ENCODE measurements around the gene LATS1. TPM values are rescaled to one million over a fixed set of nuclear protein-coding genes. Genes with fewer than 3 reads are reported as not detected.

The LATS1 gene
- polyA plus RNA-seq = 10 to 100 TPM in 1 of 4 donors, 1 to 10 TPM in 3; 4.1 to 23.0 (median 7.3) TPM
- long read RNA-seq, donor 1, full-length matches to known transcripts = 5 of 5 reads
- long read RNA-seq, donor 1, partial matches to known transcripts = 0 of 5 reads
- long read RNA-seq, donor 1, other reads (novel, unspliced or antisense) = 0 of 5 reads
- long read RNA-seq, donor 2, partial matches to known transcripts = 0 of 2 reads
- long read RNA-seq, donor 2, other reads (novel, unspliced or antisense) = 0 of 2 reads
- long read RNA-seq, donor 3, partial matches to known transcripts = 0 of 1 reads
- long read RNA-seq, donor 3, other reads (novel, unspliced or antisense) = 0 of 1 reads
- long read RNA-seq, donor 4 = 0 reads
- long read RNA-seq, donor 5, partial matches to known transcripts = 0 of 1 reads
- long read RNA-seq, donor 5, other reads (novel, unspliced or antisense) = 0 of 1 reads
- long read RNA-seq, donor 6, full-length matches to known transcripts = 9 of 9 reads
- long read RNA-seq, donor 6, partial matches to known transcripts = 0 of 9 reads
- long read RNA-seq, donor 6, other reads (novel, unspliced or antisense) = 0 of 9 reads
- long read RNA-seq, donor 7, partial matches to known transcripts = 0 of 4 reads
- long read RNA-seq, donor 7, other reads (novel, unspliced or antisense) = 0 of 4 reads
- long read RNA-seq, donor 8, partial matches to known transcripts = 0 of 1 reads
- long read RNA-seq, donor 8, other reads (novel, unspliced or antisense) = 0 of 1 reads
- long read RNA-seq, donor 9, partial matches to known transcripts = 0 of 1 reads
- long read RNA-seq, donor 9, other reads (novel, unspliced or antisense) = 0 of 1 reads
- long read RNA-seq, donor 10, full-length matches to known transcripts = 4 of 4 reads
- long read RNA-seq, donor 10, partial matches to known transcripts = 0 of 4 reads
- long read RNA-seq, donor 10, other reads (novel, unspliced or antisense) = 0 of 4 reads

- no peak for FAIRE-seq
- 0% methylated on average over 63 to 82 of the region's 82 CpGs for WGBS, 3 donors
Observed at GRCh38 chr6:149717588-149718458, at the start of gene LATS1. TSS of gene LATS1 (minus strand) at chr6:149718101. CDS start at chr6:149702126, 15,975 bp downstream.

GRCh38 chr6:149766156-149766769, 48.4 kb upstream of the LATS1 start:
- Histone ChIP-seq H3K9me3 (ENCODE audit: control insufficient read depth in 2 of 2, insufficient read depth in 1 of 2, low read depth in 1 of 2, low read length in 1 of 2) (peaks cover 0 to 3% of the 10 kb centered on the region in 2 donors), H3K4me1 (ENCODE audit: control insufficient read depth in 3 of 3, insufficient read depth in 2 of 3, low read depth in 1 of 3, low read length in 2 of 3) (no peaks in the 10 kb centered on the region), H3K4me3 (ENCODE audit: low read depth in 1 of 3, low read length in 3 of 3) (no peak overlapping the region), H3K27me3 (ENCODE audit: control insufficient read depth in 3 of 3, insufficient read depth in 3 of 3, low read length in 3 of 3) (no peaks in the 10 kb centered on the region), H3K27ac (ENCODE audit: low read depth in 1 of 3, low read length in 2 of 3) (no peak overlapping the region), H3K36me3 (ENCODE audit: control insufficient read depth in 3 of 3, insufficient read depth in 2 of 3, low read depth in 1 of 3, low read length in 3 of 3) (peaks cover 0 to 28% (median 0%) of the 10 kb centered on the region in 3 donors)
- no peak for DNase-seq
- FAIRE-seq = no peak
- WGBS, 3 donors = 67 to 86% (median 75%) methylated on average over 3 of the region's 3 CpGs

More at GRCh38 chr6:149717588-149718458, at the start of gene LATS1:
- peak; percentile 77 to 95 for DNase-seq
- H3K27ac ChIP-seq (ENCODE audit: low read depth in 1 of 3, low read length in 2 of 3) = peak within 1 kb of the TSS; percentile 96 to 99 (median 97)
- no peaks in the 10 kb centered on the region for H3K27me3 ChIP-seq (ENCODE audit: control insufficient read depth in 3 of 3, insufficient read depth in 3 of 3, low read length in 3 of 3)
- H3K4me1 ChIP-seq (ENCODE audit: control insufficient read depth in 3 of 3, insufficient read depth in 2 of 3, low read depth in 1 of 3, low read length in 2 of 3) = peaks cover 0 to 5% (median 0%) of the 10 kb centered on the region in 3 donors
- H3K36me3 ChIP-seq (ENCODE audit: control insufficient read depth in 3 of 3, insufficient read depth in 2 of 3, low read depth in 1 of 3, low read length in 3 of 3) = peaks cover 0 to 5% (median 0%) of the 10 kb centered on the region in 3 donors
- no peaks in the 10 kb centered on the region for H3K9me3 ChIP-seq (ENCODE audit: control insufficient read depth in 2 of 2, insufficient read depth in 1 of 2, low read depth in 1 of 2, low read length in 1 of 2)
- H3K4me3 ChIP-seq (ENCODE audit: low read depth in 1 of 3, low read length in 3 of 3) = peak within 1 kb of the TSS; percentile 80 to 91 (median 89)

GRCh38 chr6:149763866-149764265, 46.0 kb upstream of the LATS1 start:
- Histone ChIP-seq H3K4me1 (ENCODE audit: control insufficient read depth in 3 of 3, insufficient read depth in 2 of 3, low read depth in 1 of 3, low read length in 2 of 3) (no peaks in the 10 kb centered on the region), H3K27ac (ENCODE audit: low read depth in 1 of 3, low read length in 2 of 3) (no peak overlapping the region), H3K36me3 (ENCODE audit: control insufficient read depth in 3 of 3, insufficient read depth in 2 of 3, low read depth in 1 of 3, low read length in 3 of 3) (peaks cover 0 to 34% (median 3%) of the 10 kb centered on the region in 3 donors), H3K9me3 (ENCODE audit: control insufficient read depth in 2 of 2, insufficient read depth in 1 of 2, low read depth in 1 of 2, low read length in 1 of 2) (peaks cover 0 to 3% of the 10 kb centered on the region in 2 donors), H3K27me3 (ENCODE audit: control insufficient read depth in 3 of 3, insufficient read depth in 3 of 3, low read length in 3 of 3) (no peaks in the 10 kb centered on the region), H3K4me3 (ENCODE audit: low read depth in 1 of 3, low read length in 3 of 3) (no peak overlapping the region)
- no peak for FAIRE-seq
- no peak for DNase-seq

- 76 to 92% (median 90%) methylated on average over 1 of the region's 1 CpG for WGBS, 3 donors
- no peak for DNase-seq
Observed at GRCh38 chr6:149761438-149761837, 43.5 kb upstream of the LATS1 start.

GRCh38 chr6:149756261-149756636, 38.3 kb upstream of the LATS1 start:
- H3K36me3 ChIP-seq (ENCODE audit: control insufficient read depth in 3 of 3, insufficient read depth in 2 of 3, low read depth in 1 of 3, low read length in 3 of 3) = peaks cover 0 to 21% (median 3%) of the 10 kb centered on the region in 3 donors
- peak overlapping the region in 1 of 3 donors; percentile 83 for H3K27ac ChIP-seq (ENCODE audit: low read depth in 1 of 3, low read length in 2 of 3)
- FAIRE-seq = no peak
- WGBS, 3 donors = 92 to 95% (median 94%) methylated on average over 7 of the region's 7 CpGs
- H3K27me3 ChIP-seq (ENCODE audit: control insufficient read depth in 3 of 3, insufficient read depth in 3 of 3, low read length in 3 of 3) = no peaks in the 10 kb centered on the region
- H3K9me3 ChIP-seq (ENCODE audit: control insufficient read depth in 2 of 2, insufficient read depth in 1 of 2, low read depth in 1 of 2, low read length in 1 of 2) = no peaks in the 10 kb centered on the region
- no peak for DNase-seq
- H3K4me3 ChIP-seq (ENCODE audit: low read depth in 1 of 3, low read length in 3 of 3) = no peak overlapping the region
- peaks cover 0 to 10% (median 0%) of the 10 kb centered on the region in 3 donors for H3K4me1 ChIP-seq (ENCODE audit: control insufficient read depth in 3 of 3, insufficient read depth in 2 of 3, low read depth in 1 of 3, low read length in 2 of 3)

More at GRCh38 chr6:149761438-149761837, 43.5 kb upstream of the LATS1 start:
- H3K27ac ChIP-seq (ENCODE audit: low read depth in 1 of 3, low read length in 2 of 3) = no peak overlapping the region
- no peak overlapping the region for H3K4me3 ChIP-seq (ENCODE audit: low read depth in 1 of 3, low read length in 3 of 3)
- no peaks in the 10 kb centered on the region for H3K4me1 ChIP-seq (ENCODE audit: control insufficient read depth in 3 of 3, insufficient read depth in 2 of 3, low read depth in 1 of 3, low read length in 2 of 3)
- no peak for FAIRE-seq
- H3K27me3 ChIP-seq (ENCODE audit: control insufficient read depth in 3 of 3, insufficient read depth in 3 of 3, low read length in 3 of 3) = no peaks in the 10 kb centered on the region
- peaks cover 0 to 3% of the 10 kb centered on the region in 2 donors for H3K9me3 ChIP-seq (ENCODE audit: control insufficient read depth in 2 of 2, insufficient read depth in 1 of 2, low read depth in 1 of 2, low read length in 1 of 2)
- H3K36me3 ChIP-seq (ENCODE audit: control insufficient read depth in 3 of 3, insufficient read depth in 2 of 3, low read depth in 1 of 3, low read length in 3 of 3) = peaks cover 0 to 20% (median 3%) of the 10 kb centered on the region in 3 donors

- FAIRE-seq = no peak
- WGBS, 3 donors = 84 to 89% (median 87%) methylated on average over 9 of the region's 9 CpGs
Observed at GRCh38 chr6:149755300-149756260, 37.7 kb upstream of the LATS1 start.

GRCh38 chr6:149754548-149754947, 36.6 kb upstream of the LATS1 start:
- Histone ChIP-seq H3K4me1 (ENCODE audit: control insufficient read depth in 3 of 3, insufficient read depth in 2 of 3, low read depth in 1 of 3, low read length in 2 of 3) (peaks cover 0 to 10% (median 10%) of the 10 kb centered on the region in 3 donors), H3K27ac (ENCODE audit: low read depth in 1 of 3, low read length in 2 of 3) (no peak overlapping the region), H3K4me3 (ENCODE audit: low read depth in 1 of 3, low read length in 3 of 3) (no peak overlapping the region), H3K9me3 (ENCODE audit: control insufficient read depth in 2 of 2, insufficient read depth in 1 of 2, low read depth in 1 of 2, low read length in 1 of 2) (no peaks in the 10 kb centered on the region), H3K36me3 (ENCODE audit: control insufficient read depth in 3 of 3, insufficient read depth in 2 of 3, low read depth in 1 of 3, low read length in 3 of 3) (peaks cover 0 to 15% (median 0%) of the 10 kb centered on the region in 3 donors), H3K27me3 (ENCODE audit: control insufficient read depth in 3 of 3, insufficient read depth in 3 of 3, low read length in 3 of 3) (no peaks in the 10 kb centered on the region)
- WGBS, 3 donors = 60 to 76% (median 65%) methylated on average over 4 of the region's 4 CpGs
- FAIRE-seq (no peak), DNase-seq (no peak)

More at GRCh38 chr6:149755300-149756260, 37.7 kb upstream of the LATS1 start:
- Histone ChIP-seq H3K27me3 (ENCODE audit: control insufficient read depth in 3 of 3, insufficient read depth in 3 of 3, low read length in 3 of 3) (no peaks in the 10 kb centered on the region), H3K36me3 (ENCODE audit: control insufficient read depth in 3 of 3, insufficient read depth in 2 of 3, low read depth in 1 of 3, low read length in 3 of 3) (peaks cover 0 to 19% (median 3%) of the 10 kb centered on the region in 3 donors), H3K9me3 (ENCODE audit: control insufficient read depth in 2 of 2, insufficient read depth in 1 of 2, low read depth in 1 of 2, low read length in 1 of 2) (no peaks in the 10 kb centered on the region), H3K27ac (ENCODE audit: low read depth in 1 of 3, low read length in 2 of 3) (peak overlapping the region in 1 of 3 donors; percentile 83), H3K4me1 (ENCODE audit: control insufficient read depth in 3 of 3, insufficient read depth in 2 of 3, low read depth in 1 of 3, low read length in 2 of 3) (peaks cover 0 to 10% (median 5%) of the 10 kb centered on the region in 3 donors), H3K4me3 (ENCODE audit: low read depth in 1 of 3, low read length in 3 of 3) (no peak overlapping the region)
- peak; percentile 12 to 71 for DNase-seq

All from small intestine (tissue), 16 donors.